ENCODE data around the gene OS9. TPM values are rescaled to one million over a fixed set of nuclear protein-coding genes. Genes with fewer than 3 reads are reported as not detected.

OS9 gene
- total RNA-seq, 2 experiments from 2014 or later: 108 to 112 TPM

DNA sequence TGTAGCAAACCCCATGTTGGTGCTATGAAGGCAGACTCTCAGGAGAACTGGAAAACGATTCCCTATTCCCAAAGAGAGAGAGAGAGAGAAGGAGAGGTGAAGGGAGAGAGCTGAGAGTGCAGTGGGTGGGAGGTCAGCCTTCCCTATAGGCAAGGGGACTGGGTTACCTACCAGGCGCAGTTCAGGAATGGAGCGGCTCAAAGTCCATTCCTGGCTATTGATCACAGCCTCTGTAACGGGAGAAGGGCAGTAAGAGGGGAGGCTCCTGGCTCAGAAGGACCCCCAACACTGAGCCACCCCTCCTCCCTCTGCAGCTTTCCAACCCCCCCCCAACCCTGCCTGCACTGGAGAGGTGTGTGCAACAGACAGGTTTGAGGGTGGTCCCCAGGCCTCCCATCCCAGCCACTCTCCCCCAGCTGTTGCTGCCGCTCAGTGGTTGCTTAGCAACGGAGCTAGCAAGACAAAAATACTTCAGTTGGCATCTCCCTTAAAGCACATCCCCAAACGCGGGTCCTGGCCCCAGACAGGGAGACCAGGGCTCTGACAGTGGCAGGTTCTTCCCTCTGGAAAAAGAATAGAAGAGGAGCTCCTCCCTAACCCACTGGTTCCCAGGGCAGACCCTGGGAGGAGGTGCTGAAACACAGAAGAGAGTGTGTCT lies 41.4 kb downstream of the OS9 start:
- intact Hi-C loops (cut with DNase I, micrococcal nuclease): loop anchor here in 1 of 2 experiments (5.0 kb wide), 1 partner anchor 38 kb away; no protein-coding TSS in a partner anchor
- no peaks in the 10 kb centered on the region for H3K9me3 Mint-ChIP-seq
- ChIA-PET POLR2A (interaction anchor here (1.4 kb wide), 1 partner anchor 9 kb away, joined by 4 read pairs; the partner anchor contains the start of gene TSPAN31), CTCF (no interaction called here)
- peaks cover 34% of the 10 kb centered on the region for H3K4me1 Mint-ChIP-seq (ENCODE audit: low read depth)
- DNase-seq (no peak), ATAC-seq (ENCODE audit: poor library complexity) (no peak)
- H3K4me3 ChIP-seq (ENCODE audit: low read length): no peak overlapping the region
- H3K36me3 ChIP-seq (ENCODE audit: insufficient read depth, low read length): peaks cover 88% of the 10 kb centered on the region
- no peaks in the 10 kb centered on the region for H3K27me3 Mint-ChIP-seq
- H3K36me3 Mint-ChIP-seq (ENCODE audit: low read depth): peaks cover 72% of the 10 kb centered on the region
- H3K27ac Mint-ChIP-seq: peak overlapping the region; percentile 65
- TF ChIP-seq, protein P1, sequence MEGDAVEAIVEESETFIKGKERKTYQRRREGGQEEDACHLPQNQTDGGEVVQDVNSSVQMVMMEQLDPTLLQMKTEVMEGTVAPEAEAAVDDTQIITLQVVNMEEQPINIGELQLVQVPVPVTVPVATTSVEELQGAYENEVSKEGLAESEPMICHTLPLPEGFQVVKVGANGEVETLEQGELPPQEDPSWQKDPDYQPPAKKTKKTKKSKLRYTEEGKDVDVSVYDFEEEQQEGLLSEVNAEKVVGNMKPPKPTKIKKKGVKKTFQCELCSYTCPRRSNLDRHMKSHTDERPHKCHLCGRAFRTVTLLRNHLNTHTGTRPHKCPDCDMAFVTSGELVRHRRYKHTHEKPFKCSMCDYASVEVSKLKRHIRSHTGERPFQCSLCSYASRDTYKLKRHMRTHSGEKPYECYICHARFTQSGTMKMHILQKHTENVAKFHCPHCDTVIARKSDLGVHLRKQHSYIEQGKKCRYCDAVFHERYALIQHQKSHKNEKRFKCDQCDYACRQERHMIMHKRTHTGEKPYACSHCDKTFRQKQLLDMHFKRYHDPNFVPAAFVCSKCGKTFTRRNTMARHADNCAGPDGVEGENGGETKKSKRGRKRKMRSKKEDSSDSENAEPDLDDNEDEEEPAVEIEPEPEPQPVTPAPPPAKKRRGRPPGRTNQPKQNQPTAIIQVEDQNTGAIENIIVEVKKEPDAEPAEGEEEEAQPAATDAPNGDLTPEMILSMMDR (IDR thresholded peaks at IDR 0.05): no peak
- H3K4me3 Mint-ChIP-seq: no peak overlapping the region
- peak overlapping the region in 1 of 2 donors; percentile 30 for H3K27ac ChIP-seq (ENCODE audit: low read depth in 1 of 2, low read length in 2 of 2)
- peaks cover 34% of the 10 kb centered on the region for H3K4me1 ChIP-seq (ENCODE audit: insufficient read depth, low read length)
- H3K9me3 ChIP-seq (ENCODE audit: control insufficient read depth in 1 of 2, insufficient read depth in 1 of 2, low read length in 2 of 2): no peaks in the 10 kb centered on the region
- no peaks in the 10 kb centered on the region for H3K27me3 ChIP-seq (ENCODE audit: control insufficient read depth in 1 of 2, insufficient read depth in 2 of 2, low read length in 2 of 2)

DNA sequence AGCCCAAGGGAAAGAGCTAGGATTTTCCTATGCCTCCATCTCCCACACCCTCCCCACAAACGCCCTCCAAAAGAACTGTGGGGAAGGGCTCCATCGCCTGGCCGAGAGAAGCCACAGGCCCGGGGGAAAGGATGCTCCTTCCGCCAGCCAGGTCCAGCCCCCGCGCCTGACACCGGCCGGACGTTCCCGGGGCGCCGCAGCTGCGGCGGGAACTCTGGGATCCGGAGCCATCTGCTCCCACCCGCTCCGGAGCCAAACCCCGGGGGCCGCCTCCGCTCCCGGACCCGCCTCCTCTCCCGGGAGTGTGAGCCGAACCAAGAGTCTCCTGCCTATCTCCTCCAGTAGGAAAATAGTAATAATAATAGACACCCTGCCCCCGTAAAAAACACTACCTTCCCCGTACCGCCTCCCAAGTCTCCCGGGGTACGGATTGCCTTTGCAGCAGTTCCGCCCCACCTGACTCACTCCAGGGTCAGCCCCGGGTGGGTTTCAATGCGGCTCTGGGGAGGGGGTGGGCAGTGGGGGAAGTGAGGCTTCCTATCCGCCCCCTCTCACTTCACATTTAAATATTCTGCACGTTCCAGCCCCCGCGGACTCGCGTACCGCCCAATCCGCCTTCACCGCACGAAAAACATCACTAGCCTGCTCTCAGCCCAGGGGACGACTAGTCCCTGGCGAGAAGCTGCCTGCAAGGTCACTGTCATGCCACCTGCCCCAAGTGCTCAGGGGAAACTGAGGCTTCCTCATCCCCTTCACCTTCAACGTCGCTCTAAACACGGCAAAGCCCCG lies 42.2 kb downstream of the OS9 start:
- H3K36me3 ChIP-seq (ENCODE audit: insufficient read depth, low read length): peaks cover 83% of the 10 kb centered on the region
- DNase-seq: no peak
- ATAC-seq (ENCODE audit: poor library complexity): no peak
- H3K4me1 Mint-ChIP-seq (ENCODE audit: low read depth): peaks cover 42% of the 10 kb centered on the region
- H3K36me3 Mint-ChIP-seq (ENCODE audit: low read depth): peaks cover 70% of the 10 kb centered on the region
- TF ChIP-seq, protein P1 (IDR thresholded peaks at IDR 0.05): no peak
- H3K27ac Mint-ChIP-seq: peak overlapping the region; percentile 67
- ChIA-PET POLR2A (interaction anchor here (1.4 kb wide), 1 partner anchor 8 kb away, joined by 4 read pairs; the partner anchor contains the start of gene TSPAN31), CTCF (no interaction called here)
- peak overlapping the region in 1 of 2 donors; percentile 30 for H3K27ac ChIP-seq (ENCODE audit: low read depth in 1 of 2, low read length in 2 of 2)
- peaks cover 42% of the 10 kb centered on the region for H3K4me1 ChIP-seq (ENCODE audit: insufficient read depth, low read length)
- no peaks in the 10 kb centered on the region for H3K27me3 Mint-ChIP-seq
- H3K27me3 ChIP-seq (ENCODE audit: control insufficient read depth in 1 of 2, insufficient read depth in 2 of 2, low read length in 2 of 2): no peaks in the 10 kb centered on the region
- H3K4me3 Mint-ChIP-seq: no peak overlapping the region
- intact Hi-C loops (cut with DNase I, micrococcal nuclease): loop anchor here in 1 of 2 experiments (5.0 kb wide), 1 partner anchor 39 kb away; no protein-coding TSS in a partner anchor
- H3K4me3 ChIP-seq (ENCODE audit: low read length): no peak overlapping the region
- no peaks in the 10 kb centered on the region for H3K9me3 ChIP-seq (ENCODE audit: control insufficient read depth in 1 of 2, insufficient read depth in 1 of 2, low read length in 2 of 2)
- H3K9me3 Mint-ChIP-seq: no peaks in the 10 kb centered on the region

DNA sequence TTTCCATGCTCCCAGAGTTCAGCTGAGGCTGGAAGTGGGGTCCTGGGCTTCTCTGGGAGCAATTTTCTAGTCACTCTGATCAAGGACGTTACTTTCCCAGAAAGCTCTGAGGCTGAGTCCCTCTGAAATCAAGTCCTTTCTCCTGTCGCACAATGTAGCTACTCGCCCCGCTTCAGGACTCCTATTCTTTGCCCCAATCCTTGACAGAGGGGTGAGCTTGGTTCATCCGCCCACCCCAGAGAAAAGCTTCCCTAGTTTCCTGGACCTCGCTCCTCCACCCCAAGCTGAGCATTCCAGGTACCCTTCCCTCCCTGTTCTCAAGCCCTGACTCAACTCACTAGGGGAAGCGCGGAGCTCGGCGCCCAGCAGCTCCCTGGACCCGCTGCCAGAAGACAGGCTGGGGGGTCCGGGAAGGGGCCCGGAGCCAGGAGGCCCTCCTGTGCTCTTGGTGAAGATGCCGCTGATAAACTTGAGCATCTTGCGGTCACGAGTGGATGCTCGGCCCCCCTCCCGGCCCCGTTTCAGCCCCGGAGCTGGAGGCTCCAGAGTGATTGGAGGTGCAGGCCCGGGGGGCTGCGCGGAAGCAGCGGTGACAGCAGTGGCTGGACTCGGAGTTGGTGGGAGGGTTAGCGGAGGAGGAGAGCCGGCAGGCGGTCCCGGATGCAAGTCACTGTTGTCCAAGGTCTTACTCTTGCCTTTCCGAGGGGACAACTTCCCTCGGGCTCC lies 43.0 kb downstream of the OS9 start:
- Mint-ChIP-seq H3K9me3 (no peaks in the 10 kb centered on the region), H3K27me3 (no peaks in the 10 kb centered on the region), H3K4me3 (peak overlapping the region; percentile 20), H3K27ac (peak overlapping the region; percentile 67), H3K4me1 (ENCODE audit: low read depth) (peaks cover 50% of the 10 kb centered on the region), H3K36me3 (ENCODE audit: low read depth) (peaks cover 68% of the 10 kb centered on the region)
- Histone ChIP-seq H3K27ac (ENCODE audit: low read depth in 1 of 2, low read length in 2 of 2) (no peak overlapping the region), H3K36me3 (ENCODE audit: insufficient read depth, low read length) (peaks cover 75% of the 10 kb centered on the region), H3K9me3 (ENCODE audit: control insufficient read depth in 1 of 2, insufficient read depth in 1 of 2, low read length in 2 of 2) (no peaks in the 10 kb centered on the region), H3K4me1 (ENCODE audit: insufficient read depth, low read length) (peaks cover 49% of the 10 kb centered on the region), H3K4me3 (ENCODE audit: low read length) (no peak overlapping the region), H3K27me3 (ENCODE audit: control insufficient read depth in 1 of 2, insufficient read depth in 2 of 2, low read length in 2 of 2) (no peaks in the 10 kb centered on the region)
- TF ChIP-seq, protein P1 (IDR thresholded peaks at IDR 0.05): no peak
- ATAC-seq (ENCODE audit: poor library complexity) (no peak), DNase-seq (no peak)
- intact Hi-C loops (cut with DNase I, micrococcal nuclease): loop anchor here in 1 of 2 experiments (5.0 kb wide), 1 partner anchor 40 kb away; no protein-coding TSS in a partner anchor
- ChIA-PET CTCF (no interaction called here), POLR2A (interaction anchor here (1.0 kb wide), 1 partner anchor 11 kb away, joined by 3 read pairs; no protein-coding TSS in a partner anchor)
